Osteocyte (in vitro differentiated cells): Measurements from ENCODE around the gene HOXA13. TPM values are rescaled to one million over a fixed set of nuclear protein-coding genes. Genes with fewer than 3 reads are reported as not detected.

Experiments used
- DNase-seq: peaks from one replicate; pipeline ENCODE4 v3.0.0; 2021; ENCODE audit warnings: mixed read lengths; ENCODE audit not compliant: unreplicated experiment; ENCODE audit errors: extremely low spot score
- H3K27ac Mint-ChIP-seq: one replicate; pipeline ENCODE4 v1.8.0; 2021; ENCODE audit warnings: mild to moderate bottlenecking, mixed read lengths; ENCODE audit not compliant: unreplicated experiment
- H3K27me3 Mint-ChIP-seq: one replicate; pipeline ENCODE4 v1.8.0; 2021; ENCODE audit warnings: mixed read lengths; ENCODE audit not compliant: unreplicated experiment
- H3K36me3 Mint-ChIP-seq: one replicate; pipeline ENCODE4 v1.8.0; 2021; ENCODE audit warnings: mixed read lengths; ENCODE audit not compliant: unreplicated experiment
- H3K4me1 Mint-ChIP-seq: one replicate; pipeline ENCODE4 v1.8.0; 2021; ENCODE audit warnings: mixed read lengths; ENCODE audit not compliant: unreplicated experiment
- H3K4me3 Mint-ChIP-seq: one replicate; pipeline ENCODE4 v1.8.0; 2021; ENCODE audit warnings: mild to moderate bottlenecking, moderate library complexity, mixed read lengths; ENCODE audit not compliant: unreplicated experiment
- H3K9me3 Mint-ChIP-seq: one replicate; pipeline ENCODE4 v1.8.0; 2021; ENCODE audit warnings: mixed read lengths; ENCODE audit not compliant: unreplicated experiment
- CTCF ChIP-seq: fragments of 200-600 bp; sonication (generic); IDR thresholded peaks from 2 replicates; pipeline ENCODE4 v1.5.0; 2021; ENCODE audit warnings: antibody characterized with exemption, mild to moderate bottlenecking, moderate library complexity
- total RNA-seq: library from RNA; stranded (reverse); gene quantifications from 2 replicates; pipeline ENCODE4 v1.2.1, GENCODE V29; 2021

HOXA13 gene
- total RNA-seq, 1 donor from 2014 or later, result not detected

GRCh38 chr7:27194002-27194352, 5.9 kb downstream of the HOXA13 start:
- DNase-seq, result no peak
- Mint-ChIP-seq H3K36me3 (peaks cover 4% of the 10 kb centered on the region), H3K4me1 (peaks cover 25% of the 10 kb centered on the region), H3K27me3 (peaks cover 90% of the 10 kb centered on the region), H3K9me3 (no peaks in the 10 kb centered on the region), H3K27ac (no peak overlapping the region), H3K4me3 (no peak overlapping the region)
- no peak for TF ChIP-seq CTCF

- DNase-seq, result no peak
- peaks cover 28% of the 10 kb centered on the region for H3K4me1 Mint-ChIP-seq
- TF ChIP-seq CTCF, result no peak
- no peaks in the 10 kb centered on the region for H3K9me3 Mint-ChIP-seq
- no peak overlapping the region for H3K27ac Mint-ChIP-seq
- H3K27me3 Mint-ChIP-seq, result peaks cover 91% of the 10 kb centered on the region
- peaks cover 4% of the 10 kb centered on the region for H3K36me3 Mint-ChIP-seq
- peak overlapping the region; percentile 42 for H3K4me3 Mint-ChIP-seq
Measured at GRCh38 chr7:27193335-27194001, 6.4 kb downstream of the HOXA13 start.

GRCh38 chr7:27192546-27193334, 7.2 kb downstream of the HOXA13 start:
- peaks cover 4% of the 10 kb centered on the region for H3K36me3 Mint-ChIP-seq
- no peak overlapping the region for H3K27ac Mint-ChIP-seq
- no peak for DNase-seq
- TF ChIP-seq CTCF, result no peak
- H3K4me3 Mint-ChIP-seq, result peak overlapping the region; percentile 67
- H3K9me3 Mint-ChIP-seq, result no peaks in the 10 kb centered on the region
- peaks cover 91% of the 10 kb centered on the region for H3K27me3 Mint-ChIP-seq
- peaks cover 31% of the 10 kb centered on the region for H3K4me1 Mint-ChIP-seq

GRCh38 chr7:27191833-27192545, 7.9 kb downstream of the HOXA13 start:
- Mint-ChIP-seq H3K4me1 (peaks cover 36% of the 10 kb centered on the region), H3K4me3 (peak overlapping the region; percentile 55), H3K27me3 (peaks cover 91% of the 10 kb centered on the region), H3K9me3 (no peaks in the 10 kb centered on the region), H3K36me3 (peaks cover 2% of the 10 kb centered on the region), H3K27ac (no peak overlapping the region)
- no peak for TF ChIP-seq CTCF
- DNase-seq, result no peak
